HCT116 (cell line): Measurements from ENCODE around the gene WWP2. TPM values are rescaled to one million over a fixed set of nuclear protein-coding genes. Genes with fewer than 3 reads are reported as not detected.

Source experiments
- ATAC-seq: fragments of 200-7000 bp; cut with Tn5 transposase; 2 replicates; pipeline ENCODE4 v1.9.1; 2020; ENCODE audit warnings: mild to moderate bottlenecking, moderate library complexity
- BruUV-seq: library from RNA; stranded (reverse); fragments of 400-500 nt; replicated peaks from 2 replicates; lab custom pipeline; 2021; lab: Mats Ljungman, UMichigan
- CTCF ChIA-PET: fragments of 300-600 bp; sonication (Branson Sonifier 250); formaldehyde crosslinking; loops from one replicate; lab custom pipeline; 2021; ENCODE audit warnings: antibody characterized with exemption; lab: Charles Lee
- POLR2A ChIA-PET: fragments of 300-600, 350-600 bp; sonication (Branson Sonifier 250); formaldehyde crosslinking; loops from one replicate; lab custom pipeline; 2021; ENCODE audit warnings: antibody characterized with exemption; lab: Charles Lee
- RAD21 ChIA-PET, 2 experiments: fragments of 300-600 bp; sonication (Branson Sonifier 250); formaldehyde crosslinking; loops; one replicate each; lab custom pipeline; 2023; ENCODE audit warnings: low total read pairs in 2 of 2; ENCODE audit not compliant: uncharacterized antibody in 2 of 2, unreplicated experiment in 2 of 2, low non-redundant PET in 1 of 2; lab: Charles Lee
- DNase-seq: peaks from one replicate; pipeline ENCODE4 v3.0.0-alpha.2; 2010; ENCODE audit warnings: low read depth, low spot score
- H2AFZ ChIP-seq: fragments of 200-600 bp; shearing (Covaris generic), sonication (generic); 2 replicates; pipeline ENCODE4 v1.6.1; 2017; ENCODE audit warnings: low read depth, mixed run types, mixed read lengths, antibody characterized with exemption, low read length; ENCODE audit not compliant: poor library complexity, severe bottlenecking
- H3K27ac ChIP-seq: 2 replicates; pipeline ENCODE4 v1.5.1; 2012; ENCODE audit warnings: low read depth, low read length
- H3K27me3 ChIP-seq: fragments of 200-600 bp; sonication (generic); 2 replicates; pipeline ENCODE4 v1.6.1; 2016; ENCODE audit warnings: mixed run types, low read length, mixed read lengths; ENCODE audit not compliant: insufficient read depth
- H3K36me3 ChIP-seq, 2 experiments: fragments of 200-500 bp in 1 of 2; fragments of 200-600 bp in 1 of 2; sonication (Bioruptor generic) in 1 of 2; sonication (generic) in 1 of 2; 2 replicates each; pipeline versions ENCODE4 v1.5.1 to v1.6.1; 2014 to 2016; ENCODE audit warnings: low read length in 2 of 2, inconsistent platforms in 1 of 2, mixed read lengths in 1 of 2, mixed run types in 1 of 2; ENCODE audit not compliant: insufficient read depth in 2 of 2, control insufficient read depth in 1 of 2
- H3K4me1 ChIP-seq, 2 experiments: fragments of 200-600 bp in 1 of 2; sonication (generic) in 1 of 2; 2 replicates each; pipeline versions ENCODE4 v1.5.1 to v1.6.1; 2012 to 2017; ENCODE audit warnings: low read length in 2 of 2, inconsistent platforms in 1 of 2, mild to moderate bottlenecking in 1 of 2, mixed read lengths in 1 of 2, mixed run types in 1 of 2, moderate library complexity in 1 of 2; ENCODE audit not compliant: insufficient read depth in 2 of 2, control insufficient read depth in 1 of 2
- H3K4me2 ChIP-seq: fragments of 200-600 bp; sonication (generic); 2 replicates; pipeline ENCODE4 v1.6.1; 2017; ENCODE audit warnings: mixed run types, low read length, mixed read lengths
- H3K4me3 ChIP-seq, 2 experiments: fragments of 200-600 bp in 1 of 2; sonication (generic) in 1 of 2; replicated peaks in 1 of 2; 2 replicates each; pipeline ENCODE4 v1.5.1; 2011 to 2016; ENCODE audit warnings: low read length in 2 of 2, control low read depth in 1 of 2, low read depth in 1 of 2, mild to moderate bottlenecking in 1 of 2, mixed read lengths in 1 of 2, mixed run types in 1 of 2
- H3K79me2 ChIP-seq: fragments of 200-600 bp; sonication (generic); 2 replicates; pipeline ENCODE4 v1.6.1; 2017; ENCODE audit warnings: mild to moderate bottlenecking, mixed run types, low read length, moderate library complexity, mixed read lengths; ENCODE audit not compliant: insufficient read depth
- H3K9ac ChIP-seq: fragments of 200-600 bp; sonication (generic); 2 replicates; pipeline ENCODE4 v1.6.1; 2016; ENCODE audit warnings: low read length, mixed read lengths
- H3K9me2 ChIP-seq: fragments of 200-600 bp; sonication (generic), shearing (Covaris generic); 2 replicates; pipeline ENCODE4 v1.6.1; 2017; ENCODE audit warnings: mixed run types, mild to moderate bottlenecking, moderate library complexity; ENCODE audit not compliant: insufficient read depth
- H3K9me3 ChIP-seq, 2 experiments: fragments of 200-500 bp in 1 of 2; fragments of 200-600 bp in 1 of 2; sonication (Bioruptor generic) in 1 of 2; sonication (generic) in 1 of 2; 2 replicates each; pipeline ENCODE4 v1.6.1; 2014 to 2017; ENCODE audit warnings: low read length in 2 of 2, mixed read lengths in 2 of 2, inconsistent platforms in 1 of 2, low read depth in 1 of 2, mild to moderate bottlenecking in 1 of 2, mixed run types in 1 of 2, moderate library complexity in 1 of 2; ENCODE audit not compliant: control insufficient read depth in 1 of 2, insufficient read depth in 1 of 2
- H4K20me1 ChIP-seq: fragments of 200-600 bp; sonication (generic), shearing (Covaris generic); 2 replicates; pipeline ENCODE4 v1.6.1; 2017; ENCODE audit warnings: mixed run types, mild to moderate bottlenecking, moderate library complexity; ENCODE audit not compliant: insufficient read depth
- ATF3 ChIP-seq: IDR thresholded peaks from 2 replicates; pipeline ENCODE4 v1.6.1; 2012
- CBX3 ChIP-seq: IDR thresholded peaks from 2 replicates; pipeline ENCODE4 v1.6.1; 2012; ENCODE audit warnings: low read depth
- CEBPB ChIP-seq: IDR thresholded peaks from 2 replicates; pipeline ENCODE4 v1.6.1; 2012; ENCODE audit warnings: low read depth
- ELF1 ChIP-seq: IDR thresholded peaks from 2 replicates; pipeline ENCODE4 v1.6.1; 2012; ENCODE audit warnings: low read depth, borderline replicate concordance
- EZH2phosphoT487 ChIP-seq: fragments of 200-600 bp; IDR thresholded peaks from 2 replicates; pipeline ENCODE4 v1.6.1; 2018; ENCODE audit warnings: antibody characterized with exemption, borderline replicate concordance
- FOSL1 ChIP-seq: IDR thresholded peaks from 2 replicates; pipeline ENCODE4 v1.6.1; 2012; ENCODE audit warnings: low read depth
- RAD21 ChIP-seq: IDR thresholded peaks from 2 replicates; pipeline ENCODE4 v1.6.1; 2012; ENCODE audit warnings: low read depth, mild to moderate bottlenecking
- SIN3A ChIP-seq: IDR thresholded peaks from 2 replicates; pipeline ENCODE4 v1.6.1; 2012; ENCODE audit warnings: low read depth
- SRF ChIP-seq: IDR thresholded peaks from 2 replicates; pipeline ENCODE4 v1.6.1; 2012; ENCODE audit warnings: low read depth
- YY1 ChIP-seq: IDR thresholded peaks from 2 replicates; pipeline ENCODE4 v1.6.1; 2011; ENCODE audit warnings: low read length, low read depth, moderate library complexity, mild to moderate bottlenecking; ENCODE audit not compliant: insufficient replicate concordance; ENCODE audit errors: extremely low read depth
- ZFX ChIP-seq: fragments of 450-650 bp; IDR thresholded peaks from 2 replicates; pipeline ENCODE4 v1.6.1; 2017
- intact Hi-C: fragments of 100-400 bp; cut with micrococcal nuclease; formaldehyde crosslinking; loops from 2 replicates; pipeline ENCODE4 v1.10.0; 2022
- total RNA-seq: library from RNA; stranded (reverse); gene quantifications from one replicate; pipeline ENCODE4 v1.2.1, GENCODE V29; 2021; ENCODE audit not compliant: unreplicated experiment
- TF ChIP-seq, protein P1 (sequence below): IDR thresholded peaks from 2 replicates; pipeline ENCODE4 v1.6.1; 2012
- TF ChIP-seq, protein P2 (sequence below): IDR thresholded peaks from 2 replicates; pipeline ENCODE4 v1.6.1; 2011; ENCODE audit warnings: mild to moderate bottlenecking, low read length, moderate library complexity; ENCODE audit not compliant: insufficient replicate concordance; ENCODE audit errors: extremely low read depth

The WWP2 gene
- total RNA-seq, 1 experiment from 2014 or later, result 44.2 TPM

- Histone ChIP-seq H3K27ac (no peak overlapping the region), H3K36me3 (peaks cover 2 to 5% of the 10 kb centered on the region in 2 experiments; a peak in 2 of 4 replicates), H3K9me3 (no peaks in the 10 kb centered on the region), H3K27me3 (no peaks in the 10 kb centered on the region), H3K4me3 (no peak overlapping the region), H3K9me2 (no peaks in the 10 kb centered on the region), H2AFZ (no peak overlapping the region), H3K79me2 (no peaks in the 10 kb centered on the region), H4K20me1 (no peaks in the 10 kb centered on the region), H3K4me1 (no peaks in the 10 kb centered on the region), H3K4me2 (no peak overlapping the region), H3K9ac (no peak overlapping the region)
- RAD21 ChIA-PET, result no interaction called here
- CTCF ChIA-PET, result interaction anchor here (0.7 kb wide), 1 partner anchor 146 kb away, joined by 3 read pairs; no protein-coding TSS in a partner anchor
- POLR2A ChIA-PET, result interaction anchor here (1.3 kb wide), 1 partner anchor 58 kb away, joined by 3 read pairs; the partner anchor contains the start of gene NQO1
- TF ChIP-seq ELF1 (no peak), EZH2phosphoT487 (no peak), CBX3 (no peak), ATF3 (no peak), ZFX (no peak), SRF (no peak), RAD21 (no peak), SIN3A (no peak), CEBPB (no peak), YY1 (no peak), FOSL1 (no peak)
- TF ChIP-seq, protein P1, sequence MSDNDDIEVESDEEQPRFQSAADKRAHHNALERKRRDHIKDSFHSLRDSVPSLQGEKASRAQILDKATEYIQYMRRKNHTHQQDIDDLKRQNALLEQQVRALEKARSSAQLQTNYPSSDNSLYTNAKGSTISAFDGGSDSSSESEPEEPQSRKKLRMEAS, result no peak
- TF ChIP-seq, protein P2, sequence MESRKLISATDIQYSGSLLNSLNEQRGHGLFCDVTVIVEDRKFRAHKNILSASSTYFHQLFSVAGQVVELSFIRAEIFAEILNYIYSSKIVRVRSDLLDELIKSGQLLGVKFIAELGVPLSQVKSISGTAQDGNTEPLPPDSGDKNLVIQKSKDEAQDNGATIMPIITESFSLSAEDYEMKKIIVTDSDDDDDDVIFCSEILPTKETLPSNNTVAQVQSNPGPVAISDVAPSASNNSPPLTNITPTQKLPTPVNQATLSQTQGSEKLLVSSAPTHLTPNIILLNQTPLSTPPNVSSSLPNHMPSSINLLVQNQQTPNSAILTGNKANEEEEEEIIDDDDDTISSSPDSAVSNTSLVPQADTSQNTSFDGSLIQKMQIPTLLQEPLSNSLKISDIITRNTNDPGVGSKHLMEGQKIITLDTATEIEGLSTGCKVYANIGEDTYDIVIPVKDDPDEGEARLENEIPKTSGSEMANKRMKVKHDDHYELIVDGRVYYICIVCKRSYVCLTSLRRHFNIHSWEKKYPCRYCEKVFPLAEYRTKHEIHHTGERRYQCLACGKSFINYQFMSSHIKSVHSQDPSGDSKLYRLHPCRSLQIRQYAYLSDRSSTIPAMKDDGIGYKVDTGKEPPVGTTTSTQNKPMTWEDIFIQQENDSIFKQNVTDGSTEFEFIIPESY, result no peak
- ATAC-seq, result no peak
- BruUV-seq, result no TSS peak
- DNase-seq, result no peak
- intact Hi-C loops, result no loop called here
These were observed 22.5 kb downstream of the WWP2 start for GRCh38 chr16:69784586-69784985.
